A673 (cell line): ENCODE data around the gene INCENP. TPM values are rescaled to one million over a fixed set of nuclear protein-coding genes. Genes with fewer than 3 reads are reported as not detected.

Source experiments
- BruUV-seq: library from RNA; stranded (reverse); fragments of 400-500 nt; replicated peaks from 2 replicates; lab custom pipeline; 2021; lab: Mats Ljungman, UMichigan
- CTCF ChIA-PET: fragments of 300-600 bp; sonication (Branson Sonifier 250); formaldehyde crosslinking; loops from one replicate; lab custom pipeline; 2022; ENCODE audit warnings: antibody characterized with exemption; lab: Charles Lee
- POLR2A ChIA-PET: fragments of 300-600 bp; sonication (Branson Sonifier 250); formaldehyde crosslinking; loops from one replicate; lab custom pipeline; 2022; ENCODE audit warnings: antibody characterized with exemption; ENCODE audit not compliant: low non-redundant PET; lab: Charles Lee
- DNase-seq: peaks from one replicate; pipeline ENCODE4 v3.0.0-alpha.2; 2015; ENCODE audit warnings: low spot score
- H3K27ac ChIP-seq: fragments of 200-600 bp; sonication (generic); 2 replicates; pipeline ENCODE4 v1.5.1; 2016; ENCODE audit warnings: mixed run types, low read depth, mild to moderate bottlenecking, mixed read lengths, antibody characterized with exemption, low read length; ENCODE audit not compliant: poor library complexity, severe bottlenecking
- H3K27me3 ChIP-seq: fragments of 200-600 bp; sonication (generic); replicated peaks from 2 replicates; pipeline ENCODE4 v1.6.1; 2017; ENCODE audit warnings: mixed run types, low read depth, mild to moderate bottlenecking, mixed read lengths, antibody characterized with exemption, low read length; ENCODE audit not compliant: insufficient read depth, poor library complexity
- H3K36me3 ChIP-seq: fragments of 200-600 bp; sonication (generic); 2 replicates; pipeline ENCODE4 v1.6.1; 2016; ENCODE audit warnings: mixed run types, mild to moderate bottlenecking, mixed read lengths, antibody characterized with exemption, low read length; ENCODE audit not compliant: insufficient read depth, poor library complexity, severe bottlenecking
- H3K4me1 ChIP-seq: fragments of 200-600 bp; sonication (generic); 2 replicates; pipeline ENCODE4 v1.6.1; 2017; ENCODE audit warnings: mixed run types, mild to moderate bottlenecking, mixed read lengths, antibody characterized with exemption, low read length; ENCODE audit not compliant: insufficient read depth, poor library complexity, severe bottlenecking
- H3K4me3 ChIP-seq: fragments of 200-600 bp; sonication (generic); 2 replicates; pipeline ENCODE4 v1.5.1; 2016; ENCODE audit warnings: low read depth, mixed run types, mild to moderate bottlenecking, mixed read lengths, low read length; ENCODE audit not compliant: poor library complexity, severe bottlenecking
- H3K9me3 ChIP-seq: fragments of 200-600 bp; sonication (generic); 2 replicates; pipeline ENCODE4 v1.6.1; 2016; ENCODE audit warnings: mixed run types, low read depth, mild to moderate bottlenecking, mixed read lengths, antibody characterized with exemption, low read length; ENCODE audit not compliant: poor library complexity, severe bottlenecking
- EZH2 ChIP-seq: fragments of 200-600 bp; sonication (generic); IDR thresholded peaks from 2 replicates; pipeline ENCODE4 v1.6.1; 2017; ENCODE audit warnings: borderline replicate concordance, low read depth, mild to moderate bottlenecking, mixed read lengths, antibody characterized with exemption, low read length; ENCODE audit not compliant: poor library complexity, severe bottlenecking
- intact Hi-C: fragments of 100-400 bp; cut with micrococcal nuclease; formaldehyde crosslinking; loops from one replicate; pipeline ENCODE4 v1.10.0; 2022; ENCODE audit not compliant: unreplicated experiment
- total RNA-seq: library from RNA; stranded (reverse); gene quantifications from 2 replicates; pipeline ENCODE4 v1.2.3, GENCODE V29; 2021
- TF ChIP-seq, protein P1 (sequence below): fragments of 300-800, 200-600 bp; sonication (generic); conservative IDR thresholded peaks from 2 replicates; pipeline ENCODE4 v1.5.1; 2017; ENCODE audit warnings: low read depth, mild to moderate bottlenecking, antibody characterized with exemption, low read length, moderate library complexity, mixed read lengths

The INCENP gene
- total RNA-seq, 1 experiment from 2014 or later = 233 TPM

DNA sequence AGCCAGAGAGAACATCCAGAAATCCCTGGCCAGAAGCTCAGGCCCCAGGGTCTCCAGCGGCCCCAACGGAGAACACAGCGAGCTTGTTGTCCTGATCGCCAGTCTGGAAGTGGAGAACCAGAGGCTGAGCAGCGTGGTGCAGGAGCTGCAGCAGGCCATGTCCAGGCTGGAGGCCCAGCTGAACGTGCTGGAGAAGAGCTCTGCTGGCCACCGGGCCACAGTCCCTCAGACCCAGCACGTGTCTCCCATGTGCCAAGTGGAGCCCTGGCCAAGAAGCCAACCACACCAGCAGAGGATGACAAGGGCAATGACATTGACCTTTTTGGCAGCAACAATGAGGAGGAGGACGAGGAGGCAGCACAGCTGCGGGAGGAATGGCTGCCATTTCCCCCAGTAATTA lies 45.6 kb downstream of the INCENP start:
- intact Hi-C loops = no loop called here
- BruUV-seq = no TSS peak
- H3K27ac ChIP-seq = no peak overlapping the region
- H3K4me3 ChIP-seq = no peak overlapping the region
- CTCF ChIA-PET = interaction anchor here (0.6 kb wide), 1 partner anchor 27 kb away, joined by 3 read pairs; no protein-coding TSS in a partner anchor
- TF ChIP-seq, protein P1, sequence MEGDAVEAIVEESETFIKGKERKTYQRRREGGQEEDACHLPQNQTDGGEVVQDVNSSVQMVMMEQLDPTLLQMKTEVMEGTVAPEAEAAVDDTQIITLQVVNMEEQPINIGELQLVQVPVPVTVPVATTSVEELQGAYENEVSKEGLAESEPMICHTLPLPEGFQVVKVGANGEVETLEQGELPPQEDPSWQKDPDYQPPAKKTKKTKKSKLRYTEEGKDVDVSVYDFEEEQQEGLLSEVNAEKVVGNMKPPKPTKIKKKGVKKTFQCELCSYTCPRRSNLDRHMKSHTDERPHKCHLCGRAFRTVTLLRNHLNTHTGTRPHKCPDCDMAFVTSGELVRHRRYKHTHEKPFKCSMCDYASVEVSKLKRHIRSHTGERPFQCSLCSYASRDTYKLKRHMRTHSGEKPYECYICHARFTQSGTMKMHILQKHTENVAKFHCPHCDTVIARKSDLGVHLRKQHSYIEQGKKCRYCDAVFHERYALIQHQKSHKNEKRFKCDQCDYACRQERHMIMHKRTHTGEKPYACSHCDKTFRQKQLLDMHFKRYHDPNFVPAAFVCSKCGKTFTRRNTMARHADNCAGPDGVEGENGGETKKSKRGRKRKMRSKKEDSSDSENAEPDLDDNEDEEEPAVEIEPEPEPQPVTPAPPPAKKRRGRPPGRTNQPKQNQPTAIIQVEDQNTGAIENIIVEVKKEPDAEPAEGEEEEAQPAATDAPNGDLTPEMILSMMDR = no peak
- TF ChIP-seq EZH2 = no peak
- no peaks in the 10 kb centered on the region for H3K4me1 ChIP-seq
- no peaks in the 10 kb centered on the region for H3K36me3 ChIP-seq
- POLR2A ChIA-PET = no interaction called here
- peaks cover 53% of the 10 kb centered on the region for H3K27me3 ChIP-seq
- H3K9me3 ChIP-seq = no peaks in the 10 kb centered on the region
- no peak for DNase-seq

DNA sequence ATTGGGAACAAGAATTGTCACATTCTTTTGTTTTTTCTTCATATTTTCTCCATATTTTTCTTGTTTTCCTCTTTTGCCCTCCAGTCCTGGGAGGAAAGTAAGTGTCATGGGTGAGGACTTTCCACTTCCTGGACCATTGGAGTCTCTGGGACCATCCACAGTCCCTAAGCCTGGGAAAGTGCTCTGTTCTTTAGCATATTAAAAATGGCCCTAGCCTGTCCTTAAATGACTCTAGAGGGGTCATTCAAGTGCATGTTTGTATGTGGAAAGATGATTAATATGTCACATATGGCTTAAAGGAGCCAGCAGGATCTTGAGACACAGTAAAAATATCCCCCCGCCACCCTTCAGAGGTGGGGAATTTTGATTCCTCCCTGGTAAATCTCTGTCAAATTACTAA lies 46.1 kb downstream of the INCENP start:
- ChIA-PET CTCF (interaction anchor here (0.6 kb wide), 1 partner anchor 27 kb away, joined by 3 read pairs; no protein-coding TSS in a partner anchor), POLR2A (no interaction called here)
- intact Hi-C loops = loop anchor here (2.0 to 5.0 kb wide), 3 partner anchors 37 to 209 kb away; partner anchors contain the start of gene SCGB2A1
- H3K27ac ChIP-seq = no peak overlapping the region
- no peaks in the 10 kb centered on the region for H3K4me1 ChIP-seq
- H3K9me3 ChIP-seq = no peaks in the 10 kb centered on the region
- no peak for DNase-seq
- H3K27me3 ChIP-seq = peaks cover 56% of the 10 kb centered on the region
- TF ChIP-seq, protein P1 = no peak
- no peak for TF ChIP-seq EZH2
- H3K4me3 ChIP-seq = no peak overlapping the region
- no peaks in the 10 kb centered on the region for H3K36me3 ChIP-seq
- no TSS peak for BruUV-seq

DNA sequence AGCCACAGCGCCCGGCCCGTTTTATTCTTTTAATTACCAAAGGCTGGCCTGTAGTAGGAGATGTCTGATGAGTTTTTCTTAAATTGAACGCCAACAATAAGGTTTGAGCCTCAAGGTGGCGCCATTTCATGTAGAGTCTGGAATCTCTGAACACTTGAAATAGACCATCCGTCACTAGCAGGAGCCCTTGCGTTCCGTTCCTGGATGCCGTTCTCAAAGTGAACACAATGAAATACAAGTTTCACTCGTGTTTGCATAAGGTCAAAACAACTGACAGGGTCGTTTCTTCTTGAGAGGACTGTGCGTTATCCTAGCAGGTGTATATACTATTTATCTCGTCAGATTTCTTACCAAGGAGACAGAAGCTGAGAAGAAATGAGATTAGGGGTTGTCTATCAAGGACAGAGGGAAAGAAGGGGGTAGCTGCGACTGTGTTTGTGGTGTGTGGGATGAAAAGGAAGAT lies 47.5 kb downstream of the INCENP start:
- peak; percentile 92 for DNase-seq
- Histone ChIP-seq H3K9me3 (no peaks in the 10 kb centered on the region), H3K36me3 (no peaks in the 10 kb centered on the region), H3K27ac (no peak overlapping the region), H3K27me3 (peaks cover 68% of the 10 kb centered on the region), H3K4me1 (no peaks in the 10 kb centered on the region), H3K4me3 (peak overlapping the region; percentile 19)
- BruUV-seq = no TSS peak
- ChIA-PET POLR2A (no interaction called here), CTCF (interaction anchor here (0.6 to 0.9 kb wide), 4 partner anchors 24 to 273 kb away, joined by 3 to 8 read pairs (median 6); no protein-coding TSS in a partner anchor)
- intact Hi-C loops = loop anchor here (2.0 to 5.0 kb wide), 3 partner anchors 36 to 208 kb away; partner anchors contain the start of gene SCGB2A1
- TF ChIP-seq, protein P1 = peak; percentile 85
- TF ChIP-seq EZH2 = no peak
